SK-N-MC (cell line): Measurements from ENCODE around the gene NUP50.

Experiments
- DNase-seq: peaks from one replicate; pipeline ENCODE4 v3.0.0-alpha.2; 2011; ENCODE audit warnings: low read depth, low spot score
- H3K27ac ChIP-seq: fragments of 200-600 bp; sonication (generic); 2 replicates; pipeline ENCODE4 v1.5.1; 2016; ENCODE audit warnings: mixed run types
- H3K36me3 ChIP-seq: fragments of 200-600 bp; sonication (generic); 2 replicates; pipeline ENCODE4 v1.6.1; 2017; ENCODE audit warnings: antibody characterized with exemption, low read length, mixed read lengths; ENCODE audit not compliant: insufficient read depth
- H3K4me3 ChIP-seq: fragments of 200-600 bp; sonication (generic); 2 replicates; pipeline ENCODE4 v1.5.1; 2016
- H3K9ac ChIP-seq: fragments of 200-600 bp; sonication (generic); 2 replicates; pipeline ENCODE4 v1.8.0; 2017; ENCODE audit warnings: mixed run types, mixed read lengths; ENCODE audit not compliant: insufficient read length
- H3K9me3 ChIP-seq: fragments of 200-600 bp; sonication (generic); 2 replicates; pipeline ENCODE4 v1.6.1; 2017; ENCODE audit warnings: low read depth, mild to moderate bottlenecking, antibody characterized with exemption, low read length, moderate library complexity, mixed read lengths
- EZH2 ChIP-seq: fragments of 200-600 bp; sonication (generic); IDR thresholded peaks from one replicate; pipeline ENCODE4 v1.6.1; 2017; ENCODE audit warnings: antibody characterized with exemption
- FOXP2 ChIP-seq: optimal IDR thresholded peaks from 2 replicates; pipeline ENCODE3; 2011; ENCODE audit warnings: mild to moderate bottlenecking, moderate library complexity; ENCODE audit not compliant: insufficient read depth; ENCODE audit errors: extremely low read length, control extremely low read depth
- POLR2AphosphoS5 ChIP-seq: IDR thresholded peaks from 2 replicates; pipeline ENCODE4 v1.6.1; 2012; ENCODE audit warnings: mild to moderate bottlenecking, low read depth, low read length, borderline replicate concordance

Gene NUP50

GRCh38 chr22:45207981-45208664, 44.4 kb downstream of the NUP50 start:
- Histone ChIP-seq H3K9ac (no peak overlapping the region), H3K27ac (no peak overlapping the region), H3K36me3 (no peaks in the 10 kb centered on the region; the same call in 1 of the 2 replicates), H3K4me3 (no peak overlapping the region), H3K9me3 (no peaks in the 10 kb centered on the region)
- TF ChIP-seq EZH2: no peak
- no peak for DNase-seq

DNA sequence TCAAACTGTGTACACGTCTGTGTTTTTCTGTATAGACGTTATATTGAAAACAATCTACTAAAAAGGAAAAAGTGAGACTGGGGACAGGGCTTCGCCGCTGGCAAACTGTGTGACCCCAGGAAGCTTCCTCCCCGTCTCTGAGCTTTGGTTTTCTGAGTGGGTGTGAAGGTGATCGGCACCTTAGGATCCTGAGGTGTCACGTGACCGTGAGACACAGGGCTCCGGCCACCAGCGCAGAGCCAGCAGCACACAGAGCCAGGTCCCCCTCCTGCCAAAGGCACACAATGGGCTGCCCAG, 44.9 kb downstream of the NUP50 start:
- H3K36me3 ChIP-seq: no peaks in the 10 kb centered on the region; the same call in 1 of the 2 replicates
- no peaks in the 10 kb centered on the region for H3K9me3 ChIP-seq
- H3K27ac ChIP-seq: no peak overlapping the region
- no peak overlapping the region for H3K4me3 ChIP-seq
- no peak for DNase-seq
- no peak overlapping the region for H3K9ac ChIP-seq
- TF ChIP-seq FOXP2 (no peak), EZH2 (no peak), POLR2AphosphoS5 (no peak)

DNA sequence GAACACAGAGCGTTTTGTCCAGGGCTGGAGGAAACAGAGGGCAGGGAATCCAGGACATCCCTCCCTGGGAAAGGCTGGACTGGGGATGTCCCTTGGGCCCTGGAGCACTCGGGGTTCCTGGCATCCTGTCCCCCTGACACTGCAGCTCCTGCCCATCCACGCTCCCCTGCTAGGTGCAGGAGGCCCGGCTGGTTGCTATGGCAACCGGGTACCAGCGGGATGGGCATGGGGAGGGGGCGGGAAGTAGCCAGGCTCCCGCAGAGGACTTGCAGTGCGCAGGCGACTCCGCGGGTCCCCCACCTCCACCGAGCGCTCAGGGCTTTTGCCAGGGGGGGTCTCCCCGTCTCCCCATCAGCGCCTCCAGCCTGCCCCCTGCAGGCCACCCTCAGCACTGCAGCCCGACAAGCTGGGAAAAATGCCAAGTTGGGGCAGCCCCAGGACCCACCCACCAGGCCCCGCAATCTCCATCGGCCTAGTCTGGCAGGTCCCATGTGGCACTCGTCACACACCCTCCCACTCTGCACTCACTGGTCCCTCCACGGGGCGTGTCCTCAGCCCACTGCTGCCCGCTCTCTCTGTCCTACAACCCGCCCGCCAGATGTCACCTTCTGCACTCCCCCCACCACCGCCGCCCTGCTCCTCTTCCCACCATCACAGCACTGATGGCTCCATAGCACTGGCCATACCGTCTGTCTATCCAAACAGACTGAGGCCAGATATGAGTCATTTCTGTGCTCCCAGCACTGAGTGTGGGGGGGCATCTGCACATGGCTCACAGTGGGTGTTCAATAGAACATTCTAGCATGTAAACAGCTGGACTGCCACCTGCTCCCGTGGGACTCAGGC, 45.5 kb downstream of the NUP50 start:
- Histone ChIP-seq H3K36me3 (no peaks in the 10 kb centered on the region; the same call in 1 of the 2 replicates), H3K4me3 (no peak overlapping the region), H3K9me3 (no peaks in the 10 kb centered on the region), H3K27ac (no peak overlapping the region), H3K9ac (no peak overlapping the region)
- no peak for DNase-seq
- TF ChIP-seq POLR2AphosphoS5: no peak
- no peak for TF ChIP-seq FOXP2
- no peak for TF ChIP-seq EZH2

DNA sequence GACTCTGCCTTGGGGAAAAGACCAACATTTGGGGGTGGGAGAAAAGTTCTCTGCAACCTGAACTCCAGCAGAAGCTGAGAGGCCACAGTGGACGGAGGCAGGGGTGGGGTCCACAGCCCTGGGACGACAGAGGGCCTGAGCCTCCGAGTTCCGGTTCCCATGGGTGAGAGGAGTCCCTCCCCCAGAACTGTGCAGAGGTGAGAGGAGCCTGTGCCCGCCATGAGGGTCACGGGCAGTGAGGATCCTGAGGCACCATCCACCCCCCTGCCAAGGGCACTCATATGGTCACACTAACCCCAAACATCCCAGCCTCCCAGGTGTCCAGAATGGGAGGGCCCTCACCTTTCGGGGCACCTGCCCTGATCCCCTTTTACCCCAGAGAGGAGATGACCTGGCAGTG, 46.4 kb downstream of the NUP50 start:
- H3K36me3 ChIP-seq: no peaks in the 10 kb centered on the region; the same call in 1 of the 2 replicates
- DNase-seq: no peak
- H3K4me3 ChIP-seq: no peak overlapping the region; the same call in 1 of the 2 replicates
- TF ChIP-seq EZH2: no peak
- no peak overlapping the region for H3K9ac ChIP-seq
- H3K27ac ChIP-seq: peak overlapping the region; percentile 90; the same call in 1 of the 2 replicates
- no peaks in the 10 kb centered on the region for H3K9me3 ChIP-seq

DNA sequence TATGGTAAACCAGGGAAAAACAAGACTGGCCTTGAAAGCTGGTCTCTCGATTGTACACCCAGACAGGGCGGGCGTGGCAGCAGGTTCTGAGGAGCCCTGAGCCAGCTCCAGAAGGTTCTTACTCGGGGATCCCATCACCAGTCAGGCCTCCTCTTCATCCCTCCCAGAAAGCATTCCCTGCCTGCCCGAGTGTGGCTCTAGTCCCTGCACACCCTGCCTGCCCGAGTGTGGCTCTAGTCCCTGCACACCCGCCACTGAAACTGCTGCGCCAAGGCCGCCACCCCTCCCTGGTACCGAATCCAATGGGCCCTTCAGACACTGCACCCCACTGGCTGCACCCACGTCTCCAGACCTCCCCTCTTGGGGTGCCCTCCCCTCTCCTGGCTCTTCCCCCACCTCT, 46.9 kb downstream of the NUP50 start:
- Histone ChIP-seq H3K36me3 (no peaks in the 10 kb centered on the region), H3K27ac (peak overlapping the region; percentile 90), H3K9ac (no peak overlapping the region), H3K4me3 (peak overlapping the region; percentile 76), H3K9me3 (no peaks in the 10 kb centered on the region)
- DNase-seq: no peak
- no peak for TF ChIP-seq EZH2
- no peak for TF ChIP-seq POLR2AphosphoS5
- no peak for TF ChIP-seq FOXP2

DNA sequence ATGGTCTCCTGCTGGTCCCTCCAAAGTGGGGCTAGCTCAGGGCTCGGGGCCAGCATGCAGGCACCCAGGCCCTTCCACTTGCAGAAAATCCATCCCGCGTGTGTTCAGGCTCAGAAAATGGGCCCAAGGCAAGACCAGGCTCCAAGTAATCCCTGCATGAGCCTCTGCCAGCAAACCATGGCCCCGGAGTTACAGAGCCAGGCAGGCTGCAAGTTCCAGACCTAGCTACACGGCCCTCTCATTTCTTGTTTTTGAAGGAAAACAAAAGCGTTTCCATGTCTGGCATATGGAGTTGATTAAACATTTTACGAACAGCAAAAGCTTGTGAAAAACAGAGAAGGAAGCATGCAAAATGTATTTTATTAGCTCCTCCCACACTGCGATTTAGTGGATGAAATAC, 47.3 kb downstream of the NUP50 start:
- DNase-seq: peak; percentile 45
- H3K9ac ChIP-seq: no peak overlapping the region
- TF ChIP-seq FOXP2 (no peak), EZH2 (no peak), POLR2AphosphoS5 (no peak)
- no peaks in the 10 kb centered on the region for H3K9me3 ChIP-seq
- H3K36me3 ChIP-seq: no peaks in the 10 kb centered on the region
- peak overlapping the region; percentile 90 for H3K27ac ChIP-seq
- H3K4me3 ChIP-seq: peak overlapping the region; percentile 76

DNA sequence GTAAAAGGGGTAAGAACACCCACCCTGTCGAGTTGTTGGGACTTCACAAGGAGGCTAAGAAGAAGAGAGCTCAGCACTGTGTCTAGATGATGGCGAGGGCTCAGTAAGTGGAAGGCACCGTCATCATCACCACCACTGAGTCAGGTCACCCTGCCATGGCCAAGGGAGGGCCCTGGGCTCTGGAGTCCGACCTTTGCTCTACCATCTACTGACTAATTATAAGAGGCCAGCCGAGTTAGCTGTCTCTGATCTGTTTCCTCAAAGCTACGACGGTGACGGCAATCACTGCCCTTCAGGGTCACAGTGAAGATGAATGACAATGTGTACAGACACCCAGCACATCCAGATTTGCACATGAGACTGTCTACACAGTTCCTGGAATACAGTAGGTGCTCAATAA, 47.7 kb downstream of the NUP50 start:
- H3K9ac ChIP-seq: no peak overlapping the region

GRCh38 chr22:45211848-45212247, 48.1 kb downstream of the NUP50 start:
- DNase-seq: no peak
- Histone ChIP-seq H3K9me3 (no peaks in the 10 kb centered on the region), H3K27ac (peak overlapping the region; percentile 90), H3K36me3 (no peaks in the 10 kb centered on the region), H3K4me3 (peak overlapping the region; percentile 76), H3K9ac (peak overlapping the region; percentile 55)
- no peak for TF ChIP-seq EZH2

More for the DNA sequence above, 47.7 kb downstream of the NUP50 start:
- H3K36me3 ChIP-seq: no peaks in the 10 kb centered on the region
- TF ChIP-seq EZH2: no peak
- TF ChIP-seq FOXP2: no peak
- no peak for TF ChIP-seq POLR2AphosphoS5
- peak overlapping the region; percentile 90 for H3K27ac ChIP-seq
- no peaks in the 10 kb centered on the region for H3K9me3 ChIP-seq
- no peak for DNase-seq
- peak overlapping the region; percentile 76 for H3K4me3 ChIP-seq

DNA sequence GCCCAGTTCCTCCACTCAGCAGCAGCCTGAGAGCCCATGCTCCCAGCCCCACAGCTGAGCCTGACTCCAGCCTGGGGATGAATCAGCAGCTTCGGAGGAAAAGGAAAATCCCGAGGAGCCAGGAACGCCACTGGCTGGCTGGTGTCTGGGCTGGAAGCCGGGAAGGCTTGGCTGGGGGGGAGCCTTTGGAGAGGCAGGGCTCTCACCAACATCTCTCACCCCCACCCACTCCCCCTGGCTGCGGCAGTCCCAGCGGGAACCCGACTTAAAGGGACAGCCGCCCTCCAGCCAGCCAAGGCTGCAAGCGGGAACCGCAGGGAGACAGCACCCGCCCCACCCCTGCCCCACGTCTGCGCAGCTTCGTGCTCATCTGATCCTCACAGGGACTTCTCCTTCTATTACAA, 48.6 kb downstream of the NUP50 start:
- H3K9ac ChIP-seq: peak overlapping the region; percentile 55
- no peak for DNase-seq
- TF ChIP-seq POLR2AphosphoS5 (no peak), FOXP2 (no peak), EZH2 (no peak)
- H3K4me3 ChIP-seq: peak overlapping the region; percentile 76
- no peaks in the 10 kb centered on the region for H3K36me3 ChIP-seq
- peak overlapping the region; percentile 83 for H3K27ac ChIP-seq
- no peaks in the 10 kb centered on the region for H3K9me3 ChIP-seq
